H9 (cell line): Measurements from ENCODE around the gene S100A16. TPM values are rescaled to one million over a fixed set of nuclear protein-coding genes. Genes with fewer than 3 reads are reported as not detected.

Experiments
- DNase-seq: peaks from one replicate; pipeline ENCODE4 v3.0.0-alpha.2; 2017
- H2AFZ ChIP-seq: one replicate; pipeline ENCODE4 v1.6.1; 2013; ENCODE audit warnings: mild to moderate bottlenecking, low read length, control low read depth, moderate library complexity
- H2AK5ac ChIP-seq: 2 replicates; pipeline ENCODE4 v1.6.1; 2013; ENCODE audit warnings: low read length, control low read depth, mixed read lengths; ENCODE audit not compliant: insufficient read length
- H2BK120ac ChIP-seq: one replicate; pipeline ENCODE4 v1.6.1; 2013; ENCODE audit warnings: low read depth, mild to moderate bottlenecking, low read length, control low read depth, inconsistent platforms; ENCODE audit not compliant: poor library complexity, severe bottlenecking
- H2BK12ac ChIP-seq: 2 replicates; pipeline ENCODE4 v1.6.1; 2013; ENCODE audit warnings: low read length, control low read depth, mixed read lengths, low read depth; ENCODE audit not compliant: insufficient read length
- H2BK15ac ChIP-seq: 2 replicates; pipeline ENCODE4 v1.6.1; 2013; ENCODE audit warnings: low read depth, low read length, control low read depth
- H2BK20ac ChIP-seq: one replicate; pipeline ENCODE4 v1.6.1; 2013; ENCODE audit warnings: low read depth, mild to moderate bottlenecking, low read length, control low read depth, inconsistent platforms; ENCODE audit not compliant: poor library complexity, severe bottlenecking
- H2BK5ac ChIP-seq: 2 replicates; pipeline ENCODE4 v1.6.1; 2013; ENCODE audit warnings: low read length, control low read depth, mixed read lengths; ENCODE audit not compliant: insufficient read length
- H3K14ac ChIP-seq: 2 replicates; pipeline ENCODE4 v1.6.1; 2013; ENCODE audit warnings: low read length, control low read depth; ENCODE audit not compliant: insufficient read depth
- H3K18ac ChIP-seq: 2 replicates; pipeline ENCODE4 v1.6.1; 2013; ENCODE audit warnings: low read depth, mild to moderate bottlenecking, mixed read lengths, low read length, control low read depth; ENCODE audit not compliant: insufficient read length
- H3K23ac ChIP-seq: 2 replicates; pipeline ENCODE4 v1.6.1; 2013; ENCODE audit warnings: low read length, control low read depth, mixed read lengths, low read depth; ENCODE audit not compliant: insufficient read length
- H3K23me2 ChIP-seq: 2 replicates; pipeline ENCODE4 v1.6.1; 2013; ENCODE audit warnings: low read depth, mild to moderate bottlenecking, mixed read lengths, low read length, control low read depth; ENCODE audit not compliant: insufficient read length, poor library complexity, severe bottlenecking
- H3K27ac ChIP-seq: 2 replicates; pipeline ENCODE4 v1.5.1; 2013; ENCODE audit warnings: low read length, control low read depth, mixed read lengths, low read depth; ENCODE audit not compliant: insufficient read length
- H3K27me3 ChIP-seq: 2 replicates; pipeline ENCODE4 v1.6.1; 2013; ENCODE audit warnings: low read length, control low read depth, inconsistent platforms; ENCODE audit not compliant: insufficient read depth
- H3K4ac ChIP-seq: 2 replicates; pipeline ENCODE4 v1.6.1; 2013; ENCODE audit warnings: low read depth, mild to moderate bottlenecking, control low read depth, inconsistent platforms, low read length, moderate library complexity
- H3K4me1 ChIP-seq: 2 replicates; pipeline ENCODE4 v1.6.1; 2013; ENCODE audit warnings: low read length, control low read depth, inconsistent platforms; ENCODE audit not compliant: insufficient read depth
- H3K4me2 ChIP-seq: 2 replicates; pipeline ENCODE4 v1.6.1; 2013; ENCODE audit warnings: low read length, control low read depth, mixed read lengths; ENCODE audit not compliant: insufficient read length, insufficient read depth
- H3K56ac ChIP-seq: 2 replicates; pipeline ENCODE4 v1.6.1; 2013; ENCODE audit warnings: low read depth, mild to moderate bottlenecking, mixed read lengths, low read length, control low read depth; ENCODE audit not compliant: insufficient read length
- H3K79me1 ChIP-seq: 2 replicates; pipeline ENCODE4 v1.6.1; 2013; ENCODE audit warnings: low read depth, mild to moderate bottlenecking, moderate library complexity, low read length, control low read depth, inconsistent platforms; ENCODE audit not compliant: insufficient read depth, poor library complexity, severe bottlenecking
- H3K79me2 ChIP-seq: 2 replicates; pipeline ENCODE4 v1.6.1; 2013; ENCODE audit warnings: low read length, control low read depth, inconsistent platforms; ENCODE audit not compliant: insufficient read depth
- H3K9ac ChIP-seq: 2 replicates; pipeline ENCODE4 v1.6.1; 2013; ENCODE audit warnings: low read length, control low read depth, mixed read lengths; ENCODE audit not compliant: insufficient read length; ENCODE audit errors: extremely low read depth
- H3K9me3 ChIP-seq: one replicate; pipeline ENCODE4 v1.6.1; 2013; ENCODE audit warnings: low read depth, low read length, inconsistent platforms; ENCODE audit not compliant: control insufficient read depth
- H3T11ph ChIP-seq: one replicate; pipeline ENCODE4 v1.6.1; 2013; ENCODE audit warnings: mild to moderate bottlenecking, low read length, control low read depth, inconsistent platforms
- H4K20me1 ChIP-seq: one replicate; pipeline ENCODE4 v1.6.1; 2013; ENCODE audit not compliant: control insufficient read depth, insufficient read length, insufficient read depth
- H4K5ac ChIP-seq: 2 replicates; pipeline ENCODE4 v1.6.1; 2013; ENCODE audit warnings: low read depth, mild to moderate bottlenecking, mixed read lengths, low read length, control low read depth; ENCODE audit not compliant: insufficient read length
- H4K8ac ChIP-seq: replicated peaks from 2 replicates; pipeline ENCODE4 v1.6.1; 2013; ENCODE audit warnings: low read length, control low read depth, mixed read lengths, low read depth; ENCODE audit not compliant: insufficient read length
- H4K91ac ChIP-seq: 2 replicates; pipeline ENCODE4 v1.6.1; 2013; ENCODE audit warnings: low read depth, mild to moderate bottlenecking, moderate library complexity, mixed read lengths, low read length, control low read depth; ENCODE audit not compliant: insufficient read length
- H3K27ac Mint-ChIP-seq, 3 experiments: 2 replicates in 2 of 3; 3 replicates in 1 of 3; pipeline ENCODE4 v1.8.0; 2020 to 2021; ENCODE audit warnings: mixed read lengths in 3 of 3, mild to moderate bottlenecking in 1 of 3, moderate library complexity in 1 of 3
- H3K27me3 Mint-ChIP-seq: 2 replicates; pipeline ENCODE4 v1.8.0; 2021; ENCODE audit warnings: low read depth, mild to moderate bottlenecking, moderate library complexity, mixed read lengths
- H3K36me3 Mint-ChIP-seq, 3 experiments: 2 replicates in 2 of 3; 3 replicates in 1 of 3; pipeline ENCODE4 v1.8.0; 2020 to 2021; ENCODE audit warnings: low read depth in 3 of 3, mixed read lengths in 3 of 3; ENCODE audit not compliant: insufficient read depth in 1 of 3
- H3K4me1 Mint-ChIP-seq, 2 experiments: 2 replicates each; pipeline ENCODE4 v1.8.0; 2020; ENCODE audit warnings: mixed read lengths in 2 of 2
- H3K4me3 Mint-ChIP-seq, 2 experiments: 2 replicates in 1 of 2; 3 replicates in 1 of 2; pipeline ENCODE4 v1.8.0; 2020 to 2021; ENCODE audit warnings: mild to moderate bottlenecking in 2 of 2, mixed read lengths in 2 of 2, moderate library complexity in 1 of 2
- H3K9me3 Mint-ChIP-seq, 2 experiments: 2 replicates in 1 of 2; 3 replicates in 1 of 2; pipeline ENCODE4 v1.8.0; 2020; ENCODE audit warnings: mild to moderate bottlenecking in 2 of 2, mixed read lengths in 2 of 2, moderate library complexity in 1 of 2
- WGBS: extraction: QIAGEN DNeasy Blood & Tissue Kit; methylation state at CpG from one replicate; pipeline ENCODE4 v1.1.7; 2013; ENCODE audit warnings: missing lambda C conversion rate, low lambda C conversion rate, mixed read lengths; ENCODE audit not compliant: insufficient read length; ENCODE audit errors: extremely low coverage; 5-methylcytosine and 5-hydroxymethylcytosine counted together
- total RNA-seq: library from RNA; stranded (reverse); gene quantifications from 2 replicates; pipeline ENCODE4 v1.2.1, GENCODE V29; 2021
- TF ChIP-seq, protein P1 (sequence below): fragments of 200-600 bp; sonication (generic); conservative IDR thresholded peaks from 3 replicates; pipeline ENCODE4 v1.8.0; 2021; ENCODE audit warnings: antibody characterized with exemption, mild to moderate bottlenecking

The S100A16 gene
- total RNA-seq, 1 experiment from 2014 or later: 8.0 TPM

DNA sequence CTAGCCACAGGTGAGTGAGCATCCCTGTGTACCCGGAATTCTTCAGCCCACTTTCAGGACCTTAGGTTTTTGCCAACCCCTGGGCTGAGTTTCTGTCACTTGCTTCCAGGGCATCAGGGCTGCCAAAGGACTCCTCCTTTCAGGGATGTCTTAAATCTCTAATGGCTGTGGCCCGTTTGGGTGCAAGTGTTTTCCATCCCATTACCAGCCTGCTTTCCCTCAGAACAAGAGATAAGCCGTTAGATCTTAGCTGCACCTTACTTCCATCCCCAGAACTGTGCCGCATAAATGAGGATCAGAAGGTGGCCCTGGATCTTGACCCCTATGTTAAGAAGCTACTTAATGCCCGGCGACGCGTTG lies 46.2 kb upstream of the S100A16 start:
- H3K27me3 ChIP-seq: no peaks in the 10 kb centered on the region

More for the DNA sequence above, 46.2 kb upstream of the S100A16 start:
- Histone ChIP-seq H2AFZ (no peak overlapping the region), H2BK12ac (no peak overlapping the region), H2BK5ac (no peak overlapping the region), H3K9me3 (no peaks in the 10 kb centered on the region), H4K20me1 (no peaks in the 10 kb centered on the region), H3K23me2 (peaks cover 5% of the 10 kb centered on the region), H4K8ac (no peak overlapping the region), H3K56ac (no peak overlapping the region), H2BK15ac (no peak overlapping the region), H3K4me1 (0 out of 2 replicates have a peak, but pooled peaks cover 2% of the 10 kb centered on the region), H3K27ac (no peak overlapping the region), H2BK120ac (no peak overlapping the region), H3K14ac (peak overlapping the region; percentile 40; the same call in 1 of the 2 replicates), H3K9ac (peak overlapping the region; percentile 81), H2AK5ac (no peak overlapping the region), H4K91ac (no peak overlapping the region), H3K23ac (no peak overlapping the region), H3K18ac (no peak overlapping the region), H3K4ac (no peak overlapping the region), H4K5ac (no peak overlapping the region), H3T11ph (no peak overlapping the region), H3K79me1 (peaks cover 5% of the 10 kb centered on the region), H2BK20ac (no peak overlapping the region), H3K79me2 (no peaks in the 10 kb centered on the region; the same call in 1 of the 2 replicates), H3K4me2 (peak overlapping the region; percentile 94)
- H3K4me1 Mint-ChIP-seq: peaks cover 9% of the 10 kb centered on the region in 2 experiments
- peaks cover 18 to 40% (median 26%) of the 10 kb centered on the region in 3 experiments for H3K36me3 Mint-ChIP-seq
- no peaks in the 10 kb centered on the region; a peak in 1 of 5 replicates for H3K9me3 Mint-ChIP-seq
- H3K27ac Mint-ChIP-seq: peak overlapping the region; percentile 15 to 90 (median 44); a peak in 6 of 7 replicates
- WGBS: no CpG with 5 or more reads among the region's 8 CpGs
- H3K4me3 Mint-ChIP-seq: peak overlapping the region; percentile 94 to 95
- no peak for DNase-seq
- TF ChIP-seq, protein P1, sequence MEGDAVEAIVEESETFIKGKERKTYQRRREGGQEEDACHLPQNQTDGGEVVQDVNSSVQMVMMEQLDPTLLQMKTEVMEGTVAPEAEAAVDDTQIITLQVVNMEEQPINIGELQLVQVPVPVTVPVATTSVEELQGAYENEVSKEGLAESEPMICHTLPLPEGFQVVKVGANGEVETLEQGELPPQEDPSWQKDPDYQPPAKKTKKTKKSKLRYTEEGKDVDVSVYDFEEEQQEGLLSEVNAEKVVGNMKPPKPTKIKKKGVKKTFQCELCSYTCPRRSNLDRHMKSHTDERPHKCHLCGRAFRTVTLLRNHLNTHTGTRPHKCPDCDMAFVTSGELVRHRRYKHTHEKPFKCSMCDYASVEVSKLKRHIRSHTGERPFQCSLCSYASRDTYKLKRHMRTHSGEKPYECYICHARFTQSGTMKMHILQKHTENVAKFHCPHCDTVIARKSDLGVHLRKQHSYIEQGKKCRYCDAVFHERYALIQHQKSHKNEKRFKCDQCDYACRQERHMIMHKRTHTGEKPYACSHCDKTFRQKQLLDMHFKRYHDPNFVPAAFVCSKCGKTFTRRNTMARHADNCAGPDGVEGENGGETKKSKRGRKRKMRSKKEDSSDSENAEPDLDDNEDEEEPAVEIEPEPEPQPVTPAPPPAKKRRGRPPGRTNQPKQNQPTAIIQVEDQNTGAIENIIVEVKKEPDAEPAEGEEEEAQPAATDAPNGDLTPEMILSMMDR: no peak
- H3K27me3 Mint-ChIP-seq: no peaks in the 10 kb centered on the region
